Subcutaneous abdominal adipose tissue (tissue), 5 donors: ENCODE results near the gene MEIS2.

ENCODE experiments used
- H3K27ac ChIP-seq: one replicate; pipeline ENCODE4 v1.7.0; 2013; ENCODE audit warnings: low read depth, mild to moderate bottlenecking, inconsistent platforms, low read length, moderate library complexity
- H3K27me3 ChIP-seq, 5 donors: one replicate each; pipeline ENCODE4 v1.7.0; 2013; ENCODE audit warnings: low read length in 5 of 5, inconsistent platforms in 1 of 5; ENCODE audit not compliant: control insufficient read depth in 5 of 5, insufficient read depth in 4 of 5
- H3K36me3 ChIP-seq, 5 donors: one replicate each; pipeline ENCODE4 v1.7.0; 2013; ENCODE audit warnings: low read length in 5 of 5; ENCODE audit not compliant: control insufficient read depth in 5 of 5, insufficient read depth in 5 of 5
- H3K4me1 ChIP-seq, 5 donors: one replicate each; pipeline ENCODE4 v1.7.0; 2013; ENCODE audit warnings: low read length in 5 of 5, mild to moderate bottlenecking in 3 of 5, moderate library complexity in 1 of 5; ENCODE audit not compliant: control insufficient read depth in 5 of 5, insufficient read depth in 5 of 5
- H3K4me3 ChIP-seq, 5 donors: one replicate each; pipeline ENCODE4 v1.7.0; 2013; ENCODE audit warnings: low read length in 5 of 5, low read depth in 1 of 5
- H3K9ac ChIP-seq, 5 donors: one replicate each; pipeline ENCODE4 v1.7.0; 2013; ENCODE audit warnings: low read length in 5 of 5, mild to moderate bottlenecking in 4 of 5, moderate library complexity in 3 of 5
- H3K9me3 ChIP-seq, 5 donors: one replicate each; pipeline ENCODE4 v1.7.0; 2013; ENCODE audit warnings: low read length in 5 of 5; ENCODE audit not compliant: control insufficient read depth in 5 of 5
- donor health status: healthy.
- donor health status: healthy.
- donor health status: healthy.
- donor health status: healthy.
- donor health status: healthy.

Gene MEIS2

GRCh38 chr15:37059086-37059485 lies 41.3 kb downstream of the MEIS2 start:
- no peaks in the 10 kb centered on the region for H3K9me3 ChIP-seq
- no peak overlapping the region for H3K4me3 ChIP-seq
- H3K27me3 ChIP-seq, result no peaks in the 10 kb centered on the region
- no peak overlapping the region for H3K27ac ChIP-seq
- H3K9ac ChIP-seq, result no peak overlapping the region
- H3K36me3 ChIP-seq, result peaks cover 0 to 10% (median 0%) of the 10 kb centered on the region in 5 donors
- H3K4me1 ChIP-seq, result no peaks in the 10 kb centered on the region

DNA sequence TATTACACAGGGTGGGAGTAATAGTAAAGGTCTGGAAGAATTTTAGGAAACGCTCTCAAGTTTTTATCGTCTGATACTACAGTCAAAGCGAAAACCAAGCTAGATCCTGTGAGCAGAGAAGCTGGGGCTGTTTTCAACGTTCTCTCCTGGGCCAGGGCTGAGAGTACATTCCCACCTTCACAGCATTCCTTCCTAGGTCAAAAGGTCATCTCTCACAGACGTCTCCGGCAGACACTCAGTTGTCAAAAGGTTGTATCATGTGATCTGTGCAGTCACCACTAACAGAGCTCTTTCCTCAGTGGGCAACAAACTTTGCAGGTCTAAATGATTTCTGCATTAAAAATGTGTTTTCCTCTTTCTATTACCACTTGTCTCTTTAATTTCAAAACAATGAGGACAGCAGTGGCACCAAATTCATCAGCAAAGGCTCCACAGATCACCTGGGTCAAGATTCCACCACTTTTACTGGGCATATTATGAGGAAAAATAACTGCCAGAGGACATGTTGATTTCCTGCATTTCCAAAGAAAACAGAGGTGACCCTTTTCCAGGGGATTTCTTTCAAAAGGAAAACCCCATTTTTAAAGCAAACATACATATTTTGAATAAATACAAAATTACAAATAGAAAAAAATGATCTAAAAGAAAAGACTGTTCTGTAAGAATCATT lies 41.9 kb downstream of the MEIS2 start:
- Histone ChIP-seq H3K4me3 (no peak overlapping the region), H3K27me3 (no peaks in the 10 kb centered on the region), H3K9ac (no peak overlapping the region), H3K9me3 (no peaks in the 10 kb centered on the region), H3K36me3 (peaks cover 0 to 10% (median 0%) of the 10 kb centered on the region in 5 donors), H3K4me1 (no peaks in the 10 kb centered on the region), H3K27ac (no peak overlapping the region)

GRCh38 chr15:37057831-37058230 lies 42.5 kb downstream of the MEIS2 start:
- peaks cover 0 to 9% (median 0%) of the 10 kb centered on the region in 5 donors for H3K36me3 ChIP-seq
- no peak overlapping the region for H3K9ac ChIP-seq
- no peak overlapping the region for H3K27ac ChIP-seq
- no peaks in the 10 kb centered on the region for H3K9me3 ChIP-seq
- no peaks in the 10 kb centered on the region for H3K27me3 ChIP-seq
- no peak overlapping the region for H3K4me3 ChIP-seq
- no peaks in the 10 kb centered on the region for H3K4me1 ChIP-seq

GRCh38 chr15:37057256-37057655 lies 43.1 kb downstream of the MEIS2 start:
- Histone ChIP-seq H3K36me3 (peaks cover 0 to 4% (median 0%) of the 10 kb centered on the region in 5 donors), H3K9ac (no peak overlapping the region), H3K27ac (no peak overlapping the region)

DNA sequence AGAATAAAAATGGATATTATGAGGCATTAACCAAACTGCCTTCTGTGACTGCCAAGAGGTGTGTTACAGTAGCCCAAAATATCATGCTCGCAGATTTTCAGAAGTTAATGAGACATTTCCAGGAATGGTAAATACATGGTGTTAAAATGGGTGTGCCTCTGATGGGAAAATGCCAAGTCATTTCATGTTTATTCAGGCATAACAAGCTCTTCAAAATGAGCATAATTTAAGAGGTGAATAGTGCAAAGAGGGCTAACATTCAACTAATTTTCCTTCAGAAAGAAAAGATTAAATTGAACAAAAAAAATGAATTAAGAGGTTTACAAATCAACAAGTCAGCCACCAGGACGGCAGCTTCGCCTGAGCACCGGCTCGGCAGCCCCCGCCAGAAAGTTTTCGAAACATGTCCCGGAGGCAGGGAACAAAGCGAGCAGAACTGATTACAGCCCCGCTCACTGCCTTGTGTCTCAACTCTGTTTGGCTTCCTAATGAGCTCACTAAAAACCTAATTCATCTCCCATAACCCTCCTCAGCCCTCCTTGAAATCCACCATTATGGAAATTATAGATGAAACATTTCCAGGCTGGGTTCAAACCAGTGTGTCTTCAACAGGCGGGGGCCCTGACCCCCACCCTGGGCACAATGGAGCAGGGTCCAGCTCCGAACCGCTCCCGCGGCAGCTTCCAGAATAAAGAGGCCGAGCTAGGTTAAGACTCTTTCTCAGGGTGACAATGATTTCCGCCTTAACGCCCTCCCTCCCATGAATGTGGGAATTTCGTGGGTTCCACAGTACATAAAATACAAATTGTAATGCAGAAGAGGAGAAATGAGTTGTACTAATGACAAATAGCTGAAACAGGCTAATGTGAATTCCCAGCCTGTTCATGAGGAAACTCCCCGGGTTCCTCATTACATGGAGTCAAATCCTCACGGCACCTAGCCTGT lies 43.9 kb downstream of the MEIS2 start:
- Histone ChIP-seq H3K4me3 (no peak overlapping the region), H3K9ac (no peak overlapping the region), H3K27ac (no peak overlapping the region), H3K4me1 (no peaks in the 10 kb centered on the region), H3K27me3 (no peaks in the 10 kb centered on the region), H3K36me3 (no peaks in the 10 kb centered on the region), H3K9me3 (no peaks in the 10 kb centered on the region)

More at GRCh38 chr15:37057256-37057655, 43.1 kb downstream of the MEIS2 start:
- Histone ChIP-seq H3K9me3 (no peaks in the 10 kb centered on the region), H3K4me1 (no peaks in the 10 kb centered on the region), H3K4me3 (no peak overlapping the region), H3K27me3 (no peaks in the 10 kb centered on the region)

GRCh38 chr15:37055481-37055880 lies 44.9 kb downstream of the MEIS2 start:
- no peaks in the 10 kb centered on the region for H3K36me3 ChIP-seq
- H3K9me3 ChIP-seq, result no peaks in the 10 kb centered on the region
- H3K27me3 ChIP-seq, result no peaks in the 10 kb centered on the region
- H3K4me3 ChIP-seq, result no peak overlapping the region
- no peaks in the 10 kb centered on the region for H3K4me1 ChIP-seq
- no peak overlapping the region for H3K27ac ChIP-seq
- no peak overlapping the region for H3K9ac ChIP-seq

DNA sequence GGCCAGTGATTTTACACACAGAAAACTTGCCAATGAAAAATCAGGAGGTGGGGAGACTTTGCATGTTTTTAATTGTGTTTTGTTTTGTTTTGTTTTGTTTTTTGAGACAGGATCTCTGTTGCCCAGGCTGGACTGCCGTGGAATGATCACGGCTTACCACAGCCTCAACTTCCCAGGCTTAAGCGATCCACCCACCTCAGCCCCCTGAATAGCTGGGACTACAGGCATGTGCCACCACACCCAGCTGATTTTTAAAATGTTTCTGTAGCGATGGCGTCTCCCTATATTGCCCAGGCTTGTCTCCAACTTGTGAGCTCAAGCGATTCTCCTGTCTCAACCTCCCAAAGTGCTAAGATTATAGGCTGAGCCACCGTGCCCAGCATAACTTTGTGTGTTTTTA lies 46.0 kb downstream of the MEIS2 start:
- Histone ChIP-seq H3K9ac (no peak overlapping the region), H3K27me3 (no peaks in the 10 kb centered on the region), H3K4me1 (no peaks in the 10 kb centered on the region), H3K4me3 (no peak overlapping the region), H3K36me3 (no peaks in the 10 kb centered on the region), H3K9me3 (no peaks in the 10 kb centered on the region), H3K27ac (no peak overlapping the region)

GRCh38 chr15:37053166-37053565 lies 47.2 kb downstream of the MEIS2 start:
- H3K36me3 ChIP-seq, result no peaks in the 10 kb centered on the region
- H3K27ac ChIP-seq, result no peak overlapping the region
- H3K9me3 ChIP-seq, result no peaks in the 10 kb centered on the region
- no peaks in the 10 kb centered on the region for H3K27me3 ChIP-seq
- H3K9ac ChIP-seq, result no peak overlapping the region
- H3K4me1 ChIP-seq, result no peaks in the 10 kb centered on the region
- no peak overlapping the region for H3K4me3 ChIP-seq

- H3K4me3 ChIP-seq, result no peak overlapping the region
- no peak overlapping the region for H3K27ac ChIP-seq
- H3K4me1 ChIP-seq, result no peaks in the 10 kb centered on the region
- H3K27me3 ChIP-seq, result no peaks in the 10 kb centered on the region
- H3K9me3 ChIP-seq, result no peaks in the 10 kb centered on the region
- H3K9ac ChIP-seq, result no peak overlapping the region
- no peaks in the 10 kb centered on the region for H3K36me3 ChIP-seq
These were observed 50.0 kb downstream of the MEIS2 start for GRCh38 chr15:37050345-37050744.

GRCh38 chr15:37046876-37047614 lies 53.3 kb downstream of the MEIS2 start:
- Histone ChIP-seq H3K9me3 (no peaks in the 10 kb centered on the region), H3K36me3 (no peaks in the 10 kb centered on the region), H3K27ac (no peak overlapping the region), H3K27me3 (no peaks in the 10 kb centered on the region), H3K4me1 (no peaks in the 10 kb centered on the region), H3K9ac (no peak overlapping the region), H3K4me3 (no peak overlapping the region)
